ENCODE data around the gene PTPN12. TPM values are rescaled to one million over a fixed set of nuclear protein-coding genes. Genes with fewer than 3 reads are reported as not detected.
"Not testable (repeated sequence)": the region's sequence is repeated elsewhere in the genome, so short reads cannot be mapped to it uniquely, and the experiment has no call there.

PTPN12 gene
- total and polyA plus RNA-seq, 10 donors, result 32.1 to 183 (median 130) TPM

DNA sequence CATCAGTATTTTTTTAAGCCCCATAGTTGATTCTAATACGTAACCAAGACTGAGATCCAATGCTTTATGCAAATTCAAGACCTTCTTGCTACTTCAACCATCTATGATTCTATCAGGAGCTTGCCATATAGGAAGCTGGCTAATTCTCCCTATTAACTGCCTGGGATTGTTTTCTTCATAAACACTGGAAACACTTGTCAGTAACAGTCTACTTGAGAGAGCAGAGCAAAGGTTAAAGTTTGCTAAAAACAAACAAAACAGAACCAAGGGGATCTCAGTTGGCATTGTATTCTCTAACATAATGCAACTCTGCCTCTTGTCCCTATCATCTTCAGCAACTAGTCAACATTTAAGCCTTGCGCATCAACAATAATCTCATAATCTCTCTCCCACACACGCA is 21.0 kb upstream of the PTPN12 start:
- DNase-seq, result no peak
- 94 to 97% (median 95%) methylated on average over 3 of the region's 3 CpGs for WGBS, 5 donors
- no peak for TF ChIP-seq CTCF (IDR thresholded peaks at IDR 0.05 in 8 of 11, conservative IDR thresholded peaks at IDR 0.05 in 3 of 11)
- no peak for TF ChIP-seq POLR2AphosphoS5 (IDR thresholded peaks at IDR 0.05)
- TF ChIP-seq POLR2A (IDR thresholded peaks at IDR 0.05), result no peak
- intact Hi-C loops (cut with DNase I; ENCODE audit: low total_unique reads), result no loop called here
- H3K27me3 ChIP-seq (replicated peaks in 1 of 7), result no peaks in the 10 kb centered on the region
- H3K36me3 ChIP-seq, result no peaks in the 10 kb centered on the region
- no peaks in the 10 kb centered on the region for H3K9me3 ChIP-seq
- H3K4me3 ChIP-seq, result no peak overlapping the region
- H3K4me1 ChIP-seq, result no peaks in the 10 kb centered on the region
- H3K27ac ChIP-seq, result no peak overlapping the region

DNA sequence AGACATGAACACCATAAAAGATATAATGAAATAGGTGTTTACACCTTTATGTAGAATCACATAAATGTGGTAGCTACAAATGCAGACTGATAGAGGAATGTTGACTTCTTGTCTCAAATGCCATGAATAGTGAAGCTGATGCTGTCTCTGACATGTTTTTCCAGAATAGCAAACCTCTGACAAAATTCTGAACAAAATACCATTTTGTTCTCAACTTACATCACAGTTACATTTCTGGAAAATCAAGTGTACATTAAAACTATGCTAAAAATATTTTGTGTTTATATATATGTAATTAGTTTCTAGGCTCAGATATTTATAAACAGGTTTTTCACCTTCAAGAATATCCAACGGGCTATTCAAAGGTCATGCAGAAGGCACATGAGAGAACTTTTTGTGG is 16.8 kb upstream of the PTPN12 start:
- Histone ChIP-seq H3K27ac (no peak overlapping the region), H3K4me1 (peaks cover 0 to 19% (median 2%) of the 10 kb centered on the region in 6 donors), H3K27me3 (replicated peaks in 1 of 7) (no peaks in the 10 kb centered on the region), H3K36me3 (no peaks in the 10 kb centered on the region), H3K9me3 (no peaks in the 10 kb centered on the region), H3K4me3 (no peak overlapping the region)
- intact Hi-C loops (cut with DNase I; ENCODE audit: low total_unique reads), result no loop called here
- no peak for DNase-seq
- 88 to 98% (median 95%) methylated on average over 1 of the region's 1 CpG for WGBS, 5 donors
- no peak for TF ChIP-seq POLR2AphosphoS5 (IDR thresholded peaks at IDR 0.05)
- no peak for TF ChIP-seq POLR2A (IDR thresholded peaks at IDR 0.05)
- TF ChIP-seq CTCF (IDR thresholded peaks at IDR 0.05 in 8 of 11, conservative IDR thresholded peaks at IDR 0.05 in 3 of 11), result no peak

DNA sequence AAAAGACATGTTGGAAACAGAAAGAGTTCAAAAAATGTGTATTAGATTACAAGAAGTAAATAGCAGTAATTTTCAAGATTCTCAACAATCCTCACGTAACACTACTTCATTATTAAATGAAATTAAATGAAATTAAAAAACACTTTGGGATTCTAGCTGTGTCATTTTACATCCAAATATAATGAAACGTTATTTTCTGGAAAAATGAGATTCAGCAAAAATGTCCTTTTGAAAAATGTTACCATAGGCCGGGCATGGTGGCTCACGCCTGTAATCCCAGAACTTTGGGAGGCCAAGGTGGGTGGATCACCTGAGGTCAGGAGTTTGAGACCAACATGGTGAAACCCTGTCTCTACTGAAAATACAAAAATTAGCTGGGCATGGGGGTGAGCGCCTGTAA is 15.6 kb upstream of the PTPN12 start:
- DNase-seq; H3K4me3 ChIP-seq; H3K36me3 ChIP-seq; intact Hi-C loops (cut with DNase I; ENCODE audit: low total_unique reads); H3K27me3 ChIP-seq (replicated peaks in 1 of 7); H3K9me3 ChIP-seq: not testable (repeated sequence)
- H3K4me1 ChIP-seq, result peaks cover 0 to 21% (median 2%) of the 10 kb centered on the region in 6 donors
- WGBS, 5 donors, result 84 to 99% (median 89%) methylated on average over 5 of the region's 5 CpGs
- H3K27ac ChIP-seq, result peak overlapping the region in 3 of 8 donors; percentile 40 to 64 (median 63)

- peak in 1 of 3 donors; percentile 38 for TF ChIP-seq POLR2AphosphoS5 (IDR thresholded peaks at IDR 0.05)
- no peak for TF ChIP-seq POLR2A (IDR thresholded peaks at IDR 0.05)
- H3K4me1 ChIP-seq, result peaks cover 0 to 33% (median 2%) of the 10 kb centered on the region in 6 donors
- intact Hi-C loops (cut with DNase I; ENCODE audit: low total_unique reads), result no loop called here
- H3K27ac ChIP-seq, result no peak overlapping the region
- H3K9me3 ChIP-seq, result no peaks in the 10 kb centered on the region
- no peaks in the 10 kb centered on the region for H3K36me3 ChIP-seq
- DNase-seq, result no peak
- no peak overlapping the region for H3K4me3 ChIP-seq
- H3K27me3 ChIP-seq (replicated peaks in 1 of 7), result no peaks in the 10 kb centered on the region
These were observed 12.4 kb upstream of the PTPN12 start for GRCh38 chr7:77524731-77525130.

DNA sequence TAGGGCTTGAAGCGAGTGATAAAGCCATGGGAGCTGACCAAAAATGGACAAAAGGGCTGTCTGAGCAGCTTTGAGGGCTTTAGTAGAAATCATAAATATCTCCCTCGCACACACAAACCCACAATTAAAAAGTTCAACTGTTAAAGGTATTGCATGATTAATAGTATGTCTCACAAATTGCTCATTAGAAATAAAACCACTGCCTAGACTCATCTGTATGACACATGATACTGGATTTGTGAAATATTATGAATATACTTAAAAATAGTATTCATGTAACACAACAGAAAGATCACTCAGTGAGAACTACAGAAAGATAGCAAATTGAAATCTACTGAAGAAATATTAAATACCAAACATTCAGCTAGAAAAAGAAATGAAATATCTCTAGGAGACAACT is 11.9 kb upstream of the PTPN12 start:
- no peak for TF ChIP-seq POLR2A (IDR thresholded peaks at IDR 0.05)
- TF ChIP-seq CTCF (IDR thresholded peaks at IDR 0.05 in 8 of 11, conservative IDR thresholded peaks at IDR 0.05 in 3 of 11), result no peak
- TF ChIP-seq POLR2AphosphoS5 (IDR thresholded peaks at IDR 0.05), result no peak
- H3K4me1 ChIP-seq, result peaks cover 0 to 38% (median 2%) of the 10 kb centered on the region in 6 donors
- 85 to 96% (median 90%) methylated on average over 2 of the region's 2 CpGs for WGBS, 5 donors
- H3K4me3 ChIP-seq, result no peak overlapping the region
- no peaks in the 10 kb centered on the region for H3K36me3 ChIP-seq
- H3K27ac ChIP-seq, result no peak overlapping the region
- no peak for DNase-seq
- intact Hi-C loops (cut with DNase I; ENCODE audit: low total_unique reads), result no loop called here
- H3K9me3 ChIP-seq, result no peaks in the 10 kb centered on the region
- no peaks in the 10 kb centered on the region for H3K27me3 ChIP-seq (replicated peaks in 1 of 7)
